GM21381 (cell line): ENCODE results near the gene IL5RA.
A peak's percentile ranks its signal among the peaks of the same experiment; 100 is the strongest.

Experiments used
- ATAC-seq: cut with Tn5 transposase; IDR thresholded peaks from one replicate; pipeline ENCODE4 v1.9.1; 2021; ENCODE audit warnings: mild to moderate bottlenecking, moderate library complexity; ENCODE audit not compliant: unreplicated experiment

IL5RA gene

DNA sequence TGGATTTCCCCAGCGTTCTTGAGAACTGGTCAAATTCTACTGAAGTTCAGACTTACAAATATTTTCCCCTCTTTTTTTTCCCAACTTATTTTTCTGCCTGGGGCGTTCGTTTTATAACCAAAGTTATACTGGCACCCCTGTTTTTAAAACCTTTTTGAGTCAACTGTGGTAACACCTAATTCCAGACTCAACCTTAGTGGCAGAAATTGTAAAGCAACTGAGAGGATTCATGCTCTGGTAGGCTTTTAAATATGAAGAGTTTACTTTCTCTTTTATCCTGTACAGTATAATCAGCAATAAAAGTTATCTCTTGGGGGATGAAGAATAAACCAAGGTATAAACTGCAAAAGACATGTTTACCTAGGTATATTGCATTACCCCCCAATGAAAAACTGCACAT is 2.3 kb downstream of the IL5RA start:
- ATAC-seq: no peak

DNA sequence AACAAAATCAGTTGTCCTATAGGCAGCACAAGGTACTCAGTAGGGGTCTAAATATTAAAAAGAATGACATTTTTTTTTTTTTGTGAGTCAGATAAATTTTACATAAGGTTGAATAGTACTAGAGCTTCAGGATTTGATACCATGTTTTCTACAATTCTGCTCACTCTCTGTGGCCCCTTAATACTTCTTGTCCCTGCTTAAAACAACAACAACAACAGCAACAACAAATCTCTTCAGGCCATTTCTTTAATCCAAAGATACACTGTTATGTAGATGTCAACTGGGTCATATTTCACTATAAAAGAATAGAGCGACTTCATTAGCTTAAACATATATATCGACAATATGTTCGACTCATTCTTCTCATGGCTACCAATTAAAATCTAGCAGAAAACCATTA is 3.0 kb downstream of the IL5RA start:
- no peak for ATAC-seq

DNA sequence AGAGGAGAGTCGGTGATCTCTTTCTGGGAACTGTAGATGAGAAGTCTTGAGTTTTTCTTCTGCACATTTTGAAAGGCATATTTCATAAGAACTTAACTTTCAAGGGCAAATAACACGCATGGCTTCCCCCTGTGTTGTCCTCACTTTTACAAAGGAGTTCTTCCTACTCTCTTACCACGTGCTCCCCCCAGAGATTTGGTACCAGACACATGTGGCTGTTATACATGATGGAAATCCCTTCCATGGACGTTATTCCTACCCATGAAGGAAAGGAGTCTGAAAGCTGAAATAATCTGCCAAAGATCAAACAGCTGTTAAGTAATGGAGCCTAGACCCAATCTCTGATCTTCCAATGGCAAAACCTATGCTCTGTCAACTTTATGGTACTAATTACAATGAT is 4.4 kb downstream of the IL5RA start:
- ATAC-seq: no peak

DNA sequence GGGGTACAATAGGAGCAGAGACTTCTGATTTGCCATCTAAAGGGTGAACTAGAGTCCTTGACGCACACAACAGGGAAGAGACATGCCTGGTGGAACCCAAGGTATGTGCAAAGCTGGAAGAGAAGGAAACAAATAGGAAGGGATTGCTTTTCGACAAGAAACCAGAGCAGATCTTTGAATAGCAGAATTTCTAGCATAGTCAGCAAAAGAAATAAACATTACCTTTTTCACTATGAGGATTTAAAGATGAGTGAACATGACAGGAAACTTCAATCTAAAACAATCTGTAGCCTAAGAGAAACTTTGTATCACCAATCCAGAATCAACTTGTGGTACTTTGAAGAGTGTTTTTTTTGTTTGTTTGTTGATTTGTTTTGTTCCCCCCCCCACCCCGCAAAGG is 4.9 kb downstream of the IL5RA start:
- no peak for ATAC-seq

DNA sequence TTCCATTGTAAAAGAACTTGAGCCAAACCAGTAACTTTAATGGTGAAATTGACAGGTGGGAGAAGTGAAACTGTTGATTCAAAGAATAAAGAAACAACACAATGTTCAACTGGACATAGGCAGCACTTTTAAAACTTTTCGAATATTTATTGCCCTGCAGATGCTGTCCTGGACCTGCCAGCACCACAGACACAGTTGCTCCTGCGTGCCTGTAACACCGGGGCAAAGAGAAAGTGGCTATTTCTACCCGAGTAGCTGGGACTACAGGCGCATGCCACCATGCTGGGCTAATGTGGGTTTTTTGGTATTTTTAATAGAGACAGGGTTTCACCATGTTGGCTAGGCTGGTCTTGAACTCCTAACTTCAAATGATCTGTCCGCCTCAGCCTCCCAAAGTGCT is 7.4 kb downstream of the IL5RA start:
- ATAC-seq: no peak

DNA sequence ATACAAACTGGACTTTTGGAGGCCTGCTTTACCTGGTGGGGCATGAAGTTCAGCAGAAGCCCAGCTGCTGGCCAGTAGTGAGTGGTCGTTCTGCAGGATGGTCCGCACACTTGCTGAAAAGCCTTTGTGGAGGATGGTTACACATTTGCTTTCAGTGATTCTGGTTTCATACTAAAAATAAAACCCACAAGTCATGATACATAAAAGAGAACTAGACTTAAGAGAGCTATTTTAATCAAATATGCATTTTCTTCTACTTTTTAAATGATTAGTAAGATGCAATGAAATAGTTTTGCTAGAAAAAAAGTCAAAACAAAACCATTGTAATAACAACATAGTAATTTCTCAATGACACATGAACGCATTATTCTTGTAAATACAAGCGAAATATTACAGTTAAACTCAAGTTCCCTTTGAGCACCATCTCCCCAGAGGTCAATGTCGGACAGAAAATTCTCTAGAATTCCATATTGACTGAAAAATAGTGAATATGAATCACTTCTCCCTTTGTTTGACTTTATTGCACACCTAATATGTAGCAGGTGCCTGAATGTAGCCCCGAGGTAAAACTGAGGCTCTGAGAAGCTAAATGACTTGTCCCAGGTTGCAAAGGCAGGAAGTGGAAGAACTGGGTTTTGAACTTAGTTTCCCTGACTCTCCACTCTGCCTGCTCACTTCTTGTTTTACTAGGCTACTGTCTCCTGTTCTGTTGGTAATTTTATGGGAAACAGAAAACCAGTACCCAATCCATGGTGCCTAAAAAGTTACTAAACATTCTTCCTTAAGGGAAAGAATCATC is 8.3 kb downstream of the IL5RA start:
- ATAC-seq: peak; percentile 47

DNA sequence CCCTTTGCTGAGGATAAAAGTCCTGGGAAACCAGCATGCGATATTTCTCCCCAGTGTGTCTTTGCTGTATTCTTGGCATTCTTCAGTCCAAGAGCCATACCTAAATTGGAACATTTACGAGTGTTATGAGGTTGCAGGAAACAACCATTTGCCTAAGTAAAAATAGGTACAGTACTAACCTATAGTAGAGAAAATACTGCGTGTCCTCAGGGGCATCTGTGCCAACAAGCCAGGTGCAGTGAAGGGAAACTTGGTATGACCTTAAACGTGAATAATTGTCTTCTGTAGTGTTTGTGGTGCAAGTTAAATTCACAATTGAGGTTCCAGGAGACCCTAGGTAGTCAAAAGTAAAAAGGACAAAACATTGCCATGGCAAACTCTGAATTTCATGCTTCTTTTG is 12.2 kb downstream of the IL5RA start:
- no peak for ATAC-seq

DNA sequence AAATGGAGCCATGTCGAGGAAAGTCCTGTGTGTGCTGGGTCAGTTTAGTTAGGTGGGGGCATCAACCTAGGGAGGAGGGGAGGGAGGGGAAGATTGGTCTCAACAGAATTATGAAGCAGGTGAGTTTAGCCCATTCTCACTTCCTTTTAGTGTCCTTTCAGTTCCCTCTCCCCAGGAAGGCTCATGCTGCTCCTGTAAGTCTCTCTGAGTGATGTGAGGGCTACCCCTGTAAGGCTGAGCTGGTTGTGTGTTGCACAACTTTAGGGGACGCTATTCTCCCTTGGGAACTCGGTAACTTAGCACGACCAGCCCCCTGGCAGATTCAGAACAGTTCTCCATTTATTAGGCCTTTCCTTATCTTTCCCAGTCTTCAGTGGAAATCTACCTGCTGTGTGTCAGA is 21.2 kb downstream of the IL5RA start:
- ATAC-seq: peak; percentile 97

DNA sequence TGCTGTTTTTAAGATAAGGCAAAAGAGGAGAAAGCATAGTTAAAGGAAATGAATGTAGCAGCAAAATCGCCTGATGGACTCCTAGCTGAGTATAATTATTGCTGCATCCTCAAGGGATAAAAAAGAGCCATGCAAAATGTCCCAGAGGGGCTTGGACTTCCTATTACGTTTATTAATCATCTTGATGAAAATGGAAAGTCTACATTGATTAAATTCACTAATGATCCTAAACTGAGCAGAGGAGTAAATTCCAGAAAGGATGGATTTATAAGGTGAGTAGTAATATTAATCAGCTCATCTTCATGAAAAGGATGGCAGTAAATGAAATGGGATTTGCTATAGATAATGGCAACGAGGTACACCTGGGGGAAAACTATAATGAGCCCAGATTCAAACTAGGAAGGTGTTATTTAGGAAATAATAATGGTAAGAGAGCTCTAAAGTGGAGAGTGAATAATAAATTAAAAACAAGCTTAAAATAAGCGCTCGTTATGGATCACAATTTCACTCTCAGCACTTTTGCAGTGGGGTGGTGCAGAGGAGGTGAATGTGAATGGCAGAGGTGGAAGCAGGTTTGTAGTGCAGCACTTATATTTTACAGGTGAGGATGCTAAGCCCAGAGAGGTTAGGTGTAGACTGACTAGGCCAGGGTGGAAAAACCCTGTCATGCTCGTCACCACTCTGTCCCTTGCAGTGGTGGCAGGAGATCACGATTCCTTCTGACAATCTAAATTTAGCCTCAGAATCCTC is 22.3 kb downstream of the IL5RA start:
- ATAC-seq: no peak

DNA sequence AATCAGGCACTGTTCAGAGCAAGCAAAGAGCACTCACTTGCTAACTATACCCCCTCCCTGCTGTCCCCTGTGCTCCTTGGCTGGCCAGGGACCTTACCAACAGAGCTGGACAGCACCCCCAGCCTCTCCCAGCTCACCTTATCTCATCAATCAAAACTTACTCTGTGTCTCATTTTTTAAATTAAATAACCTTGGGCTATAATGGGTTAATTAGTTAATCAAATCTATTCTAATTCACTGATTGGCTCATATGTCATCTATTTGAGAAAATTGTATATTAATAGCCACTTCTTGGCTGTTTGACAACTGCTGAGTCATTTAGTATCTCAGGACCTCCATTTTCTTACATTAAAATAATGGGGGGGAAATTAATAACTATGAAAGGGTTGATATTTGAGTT is 22.9 kb downstream of the IL5RA start:
- ATAC-seq: no peak

DNA sequence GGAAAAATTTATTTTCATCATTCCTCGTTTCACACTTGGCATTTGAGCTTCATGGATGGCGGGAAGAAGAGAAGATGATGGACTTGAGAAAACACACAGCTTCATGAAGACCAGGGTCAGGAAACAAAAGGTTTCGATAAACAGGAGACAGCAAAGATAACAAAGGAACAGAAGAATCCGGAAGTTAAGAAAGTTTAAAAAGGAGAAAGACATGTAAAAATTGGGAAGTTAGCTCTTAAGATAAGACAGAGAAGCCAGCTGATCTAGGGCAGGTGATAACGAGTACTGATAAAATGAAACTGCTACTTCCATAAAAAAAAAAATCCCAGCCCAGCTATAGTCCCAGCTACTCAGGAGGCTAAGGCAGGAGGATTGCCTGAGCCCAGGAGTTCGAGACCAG is 23.9 kb downstream of the IL5RA start:
- ATAC-seq: no peak

DNA sequence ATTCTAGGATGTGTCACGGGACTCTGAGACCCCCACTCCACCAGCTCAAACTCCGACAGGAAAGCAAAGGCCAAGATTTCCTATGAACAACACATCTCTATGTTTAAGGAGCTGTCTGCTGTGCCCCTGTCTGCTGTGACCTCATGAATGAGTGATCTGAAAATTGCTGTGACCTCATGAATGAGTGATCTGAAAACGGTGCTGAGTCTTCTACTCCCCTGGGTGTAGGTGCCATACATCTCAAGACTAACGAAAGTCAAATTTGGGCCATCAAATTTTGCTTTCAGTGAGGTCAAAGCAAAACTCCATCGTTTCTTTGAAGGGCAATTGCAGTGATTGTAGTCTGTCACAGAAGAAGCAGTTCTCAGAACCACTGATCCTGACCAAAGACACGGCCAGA is 24.4 kb downstream of the IL5RA start:
- ATAC-seq: no peak

DNA sequence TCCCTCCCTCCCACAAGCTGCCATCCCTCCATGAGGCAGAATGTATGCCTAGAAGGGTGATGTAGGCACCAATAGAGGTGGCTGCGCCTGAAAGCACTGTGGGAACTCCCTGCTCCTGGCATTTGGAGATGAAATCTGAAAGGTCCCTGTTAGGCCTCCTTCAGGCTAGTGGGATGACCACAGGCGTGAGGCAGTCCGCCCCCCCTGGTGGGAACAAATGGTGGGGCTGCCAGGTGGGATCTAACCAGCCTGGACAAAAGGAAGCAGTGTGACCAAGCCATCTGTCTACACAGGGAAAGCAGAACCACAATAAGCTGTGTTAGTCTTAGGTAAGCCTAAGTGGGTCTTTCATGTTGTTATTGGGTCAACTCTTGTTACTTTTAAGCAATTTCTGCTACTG is 25.3 kb downstream of the IL5RA start:
- no peak for ATAC-seq

DNA sequence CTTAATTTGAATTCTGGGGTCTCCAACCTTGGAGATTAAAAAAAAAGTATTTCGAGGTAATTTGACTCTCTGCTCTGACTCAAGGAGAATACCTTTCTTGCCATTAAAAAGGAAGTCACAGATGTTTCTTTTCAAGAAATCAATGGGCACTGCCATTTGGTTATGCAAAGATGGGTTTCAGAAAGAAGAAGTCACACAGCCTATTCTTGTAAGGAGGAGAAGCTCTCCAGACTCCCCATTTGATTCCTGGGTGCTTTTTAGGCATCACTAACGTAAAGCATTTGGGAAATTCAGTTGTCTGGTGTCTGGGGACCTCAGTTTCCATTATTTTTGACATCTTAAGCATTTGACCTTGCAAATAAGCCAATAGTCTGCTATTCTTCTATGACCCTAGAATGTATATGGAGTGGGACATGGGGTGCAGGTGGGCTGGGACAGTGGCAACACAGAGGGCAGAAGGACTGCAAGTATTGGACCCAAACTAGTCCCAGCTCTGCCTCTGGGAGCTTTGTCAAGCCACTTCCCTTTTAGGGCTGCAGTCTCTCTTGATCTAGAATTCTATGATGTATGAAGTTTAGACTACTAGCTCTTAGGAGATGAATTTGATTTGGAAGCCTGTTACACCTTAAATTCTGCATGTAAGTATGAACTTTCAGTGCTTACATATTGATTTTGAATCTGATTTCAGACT is 27.8 kb downstream of the IL5RA start:
- peak; percentile 77 for ATAC-seq

DNA sequence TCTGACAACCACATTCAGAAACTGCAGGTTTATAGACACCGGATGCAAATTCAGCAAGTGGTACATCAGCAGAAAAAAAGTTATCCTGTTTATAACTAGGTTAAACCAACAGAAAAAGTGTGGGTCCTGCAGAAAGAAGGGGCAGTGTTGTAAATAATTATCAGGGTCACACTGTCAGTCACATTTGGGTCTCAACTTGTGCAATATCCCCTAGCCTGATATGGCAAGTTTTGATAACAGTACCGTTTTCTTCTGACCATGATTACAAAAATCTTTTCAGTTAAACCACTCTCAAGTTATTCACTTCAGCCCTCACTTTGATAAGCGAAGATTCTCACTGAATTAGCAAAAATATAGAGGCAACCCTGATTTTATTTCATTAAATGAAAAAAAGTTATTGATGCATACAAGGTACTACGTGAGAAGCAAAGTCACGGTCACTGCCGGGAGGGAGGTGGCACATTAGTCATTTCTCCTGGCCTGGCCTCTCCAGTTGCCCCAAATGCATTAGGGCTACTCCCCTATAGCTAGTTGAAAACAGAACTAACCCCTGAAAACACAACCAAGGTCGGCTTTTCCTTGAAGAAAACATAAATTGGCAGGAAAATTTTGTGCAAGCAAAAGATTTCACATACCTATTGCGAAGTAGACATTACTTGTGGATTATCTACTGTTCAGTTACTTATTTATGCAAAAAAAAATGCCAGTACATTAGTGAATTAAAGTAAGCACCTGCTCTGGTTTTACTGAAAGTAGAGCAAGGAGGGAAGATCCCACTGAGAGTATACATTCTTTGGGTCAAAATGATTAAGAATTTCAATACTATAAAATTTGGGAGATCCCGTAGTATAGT is 28.6 kb downstream of the IL5RA start:
- peak; percentile 43 for ATAC-seq

DNA sequence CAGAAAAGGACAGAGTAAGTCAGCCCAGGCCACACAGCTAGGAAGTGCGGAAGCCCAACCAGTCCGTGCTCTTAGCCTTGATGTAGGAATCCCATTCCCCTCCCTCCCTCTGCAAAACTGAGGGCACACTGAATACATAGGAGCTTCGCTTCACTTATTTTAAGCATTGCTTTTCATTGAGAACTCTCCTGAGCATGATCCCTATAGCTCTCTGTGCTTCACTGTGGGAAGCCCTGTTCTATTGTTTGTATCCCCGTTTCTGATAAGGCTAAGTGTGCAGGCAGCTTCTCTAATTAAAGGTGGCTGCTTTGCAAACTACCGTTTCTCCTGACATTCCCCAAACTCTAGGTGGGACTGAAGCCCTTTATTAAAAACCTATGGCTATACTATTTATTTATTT is 29.9 kb downstream of the IL5RA start:
- ATAC-seq: no peak

DNA sequence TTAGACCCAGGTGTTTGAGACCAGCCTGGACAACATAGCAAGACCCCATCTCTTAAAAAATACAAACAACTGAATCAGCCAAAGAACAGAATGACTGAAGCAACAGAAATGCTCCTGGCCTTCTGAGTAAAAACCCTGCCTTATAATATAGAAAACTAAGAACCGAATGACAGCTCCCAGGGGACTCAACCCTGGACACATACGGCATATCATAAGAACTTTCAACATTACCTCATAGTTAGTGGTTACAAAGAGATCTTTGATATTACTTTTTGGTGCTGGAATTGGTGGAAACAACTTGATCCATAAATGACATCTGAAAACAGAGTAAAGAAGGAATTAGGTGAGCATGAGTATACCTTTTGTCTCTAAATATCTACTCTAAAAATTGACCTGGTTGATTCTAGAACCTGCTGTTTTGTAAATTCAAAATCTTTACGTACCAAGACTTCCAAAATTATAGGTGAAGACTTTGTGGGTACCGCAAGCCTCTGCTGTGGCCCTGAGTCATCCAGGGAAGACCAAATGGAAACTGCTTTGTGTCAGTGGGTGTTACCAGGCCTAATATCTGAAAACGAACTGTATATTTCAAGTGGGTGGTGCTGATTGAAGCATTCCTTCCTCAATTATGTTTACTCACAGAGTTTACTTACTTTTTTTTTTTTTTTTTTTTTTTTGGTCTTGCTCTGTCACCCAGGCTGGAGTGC is 35.5 kb downstream of the IL5RA start:
- peak; percentile 68 for ATAC-seq

DNA sequence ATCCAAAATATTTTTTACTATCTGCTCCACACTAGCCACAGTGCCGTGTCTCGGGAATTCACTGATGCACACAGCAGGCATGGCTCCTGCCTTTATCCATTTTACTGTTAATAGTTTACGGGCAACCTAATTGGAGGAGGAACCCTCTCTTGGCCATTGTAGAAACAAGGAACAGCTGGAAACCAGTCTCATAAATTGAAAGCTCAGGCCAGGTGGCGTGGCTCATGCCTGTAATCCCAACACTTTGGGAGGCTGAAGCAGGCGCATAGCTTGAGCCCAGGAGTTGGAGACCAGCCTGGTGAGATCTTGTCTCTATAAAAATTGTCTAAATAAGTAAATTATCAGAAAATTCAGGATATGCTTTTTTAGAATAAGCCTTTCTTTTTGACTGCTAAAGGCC is 39.0 kb downstream of the IL5RA start:
- ATAC-seq: no peak

DNA sequence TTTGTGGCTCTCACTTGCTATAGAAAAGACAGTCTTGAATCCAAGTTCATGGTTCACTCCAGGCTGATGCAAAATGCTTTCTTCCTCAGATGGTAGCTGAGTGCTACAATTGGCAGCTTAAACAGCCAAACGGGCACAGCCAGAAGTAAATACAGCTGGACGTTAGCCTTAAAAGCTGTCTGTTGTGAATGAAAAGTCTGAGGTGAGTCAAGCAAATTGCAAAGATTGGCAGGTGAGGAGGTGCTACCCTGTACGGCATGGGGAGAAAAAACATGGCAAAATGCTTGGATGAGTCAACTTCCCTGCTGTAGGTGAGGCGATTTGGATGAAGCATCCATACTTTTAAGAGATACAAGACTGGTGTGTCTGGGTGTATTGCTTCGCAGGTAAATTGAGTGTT is 40.5 kb downstream of the IL5RA start:
- ATAC-seq: no peak

DNA sequence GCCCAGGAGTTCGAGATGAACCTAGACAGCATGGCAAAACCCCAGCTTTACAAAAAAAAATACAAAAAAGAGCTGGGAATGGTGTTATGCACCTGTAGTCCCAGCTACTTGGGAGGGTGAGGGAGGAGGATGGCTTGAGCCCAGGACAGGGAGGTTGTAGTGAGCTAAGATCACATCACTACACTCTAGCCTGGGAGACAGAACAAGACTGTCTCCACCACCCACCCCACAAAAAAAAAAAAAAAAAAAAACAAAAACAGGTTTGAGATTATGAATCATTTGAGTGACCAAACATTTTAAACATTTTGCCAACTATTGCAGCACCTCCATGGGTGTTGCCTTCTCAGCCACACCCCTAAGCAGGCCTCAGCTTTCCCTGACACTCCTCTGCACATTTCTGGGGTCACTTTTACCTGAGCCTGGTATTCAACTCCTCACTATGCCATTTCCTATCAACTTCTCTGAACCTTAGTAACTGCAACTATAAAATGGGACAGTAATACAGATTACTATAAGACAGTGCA is 41.8 kb downstream of the IL5RA start:
- no peak for ATAC-seq
